Body of pancreas (tissue), 4 donors: Measurements from ENCODE around the gene MAPK8IP2. TPM values are rescaled to one million over a fixed set of nuclear protein-coding genes. Genes with fewer than 3 reads are reported as not detected.
A peak's percentile ranks its signal among the peaks of the same experiment; 100 is the strongest.

Experiments used
- ATAC-seq: fragments of 150-250 bp; one replicate; pipeline ENCODE4 v1.9.1; 2016
- DNase-seq, 4 donors: peaks; one replicate each; pipeline ENCODE4 v3.0.0-alpha.2; 2019
- H3K27ac ChIP-seq, 4 donors: fragments of 200-600 bp; sonication (generic); 1 replicate in 3 of 4; 2 replicates in 1 of 4; pipeline versions ENCODE4 v1.5.1 to v1.6.1; 2016 to 2019; ENCODE audit warnings: mild to moderate bottlenecking in 1 of 4, mixed read lengths in 1 of 4, moderate library complexity in 1 of 4
- H3K27me3 ChIP-seq, 2 donors: fragments of 200-600 bp; sonication (generic); one replicate each; pipeline ENCODE4 v1.6.0; 2016; ENCODE audit warnings: mild to moderate bottlenecking in 1 of 2
- H3K36me3 ChIP-seq, 2 donors: fragments of 200-600 bp; sonication (generic); replicated peaks in 1 of 2; 2 replicates each; pipeline ENCODE4 v1.5.1; 2016; ENCODE audit warnings: low read depth in 2 of 2; ENCODE audit not compliant: insufficient read depth in 1 of 2
- H3K4me1 ChIP-seq: fragments of 200-600 bp; sonication (generic); one replicate; pipeline ENCODE4 v1.6.0; 2016
- H3K4me3 ChIP-seq, 2 donors: fragments of 200-600 bp; sonication (generic); 1 replicate in 1 of 2; 2 replicates in 1 of 2; pipeline ENCODE4 v1.5.1; 2016 to 2019
- H3K9me3 ChIP-seq, 3 donors: fragments of 200-600 bp; sonication (generic); 1 replicate in 2 of 3; 2 replicates in 1 of 3; pipeline ENCODE4 v1.5.1; 2016
- CTCF ChIP-seq, 7 experiments: fragments of 450-650 bp in 4 of 7; fragments of 200-600 bp in 3 of 7; sonication (generic) in 3 of 7; IDR thresholded peaks; one replicate each; pipeline ENCODE4 v1.5.1; 2016 to 2019; ENCODE audit warnings: antibody characterized with exemption in 7 of 7
- POLR2A ChIP-seq, 3 donors: fragments of 450-650 bp; IDR thresholded peaks; one replicate each; pipeline ENCODE4 v1.6.1; 2016; ENCODE audit warnings: antibody characterized with exemption in 3 of 3, mild to moderate bottlenecking in 2 of 3
- WGBS, 2 donors: methylation state at CpG; one replicate each; pipeline ENCODE4 v1.1.5; 2017; 5-methylcytosine and 5-hydroxymethylcytosine counted together
- intact Hi-C: fragments of 100-400 bp; cut with DNase I; formaldehyde crosslinking; loops from one replicate; pipeline ENCODE4 v1.15.1; 2023
- total RNA-seq, 2 donors: library from RNA; depleted of rRNA; stranded (reverse); fragments of >200 nt; gene quantifications; one replicate each; pipeline ENCODE4 v1.1.0, GENCODE V29; 2016

MAPK8IP2 gene
- total RNA-seq, 2 donors from 2014 or later: 2.9 to 3.6 TPM

- Histone ChIP-seq H3K4me1 (peaks cover 34% of the 10 kb centered on the region), H3K27me3 (no peaks in the 10 kb centered on the region), H3K27ac (no peak overlapping the region), H3K4me3 (no peak overlapping the region), H3K9me3 (no peaks in the 10 kb centered on the region), H3K36me3 (no peaks in the 10 kb centered on the region)
- WGBS, 2 donors: 89 to 91% methylated on average over 7 of the region's 7 CpGs
- intact Hi-C loops: no loop called here
- ATAC-seq: no peak
- TF ChIP-seq POLR2A (IDR thresholded peaks at IDR 0.05) (no peak), CTCF (IDR thresholded peaks at IDR 0.05) (no peak)
- no peak for DNase-seq
These were observed 32.8 kb upstream of the MAPK8IP2 start for GRCh38 chr22:50567721-50568252.

- peak in 3 of 4 donors; percentile 45 to 66 (median 56) for DNase-seq
- H3K4me3 ChIP-seq: no peak overlapping the region
- no peaks in the 10 kb centered on the region for H3K9me3 ChIP-seq
- WGBS, 2 donors: 70 to 78% methylated on average over 7 of the region's 7 CpGs
- peak overlapping the region in 2 of 4 donors; percentile 30 to 66 for H3K27ac ChIP-seq
- H3K27me3 ChIP-seq: no peaks in the 10 kb centered on the region
- no peaks in the 10 kb centered on the region for H3K36me3 ChIP-seq
- intact Hi-C loops: no loop called here
- TF ChIP-seq POLR2A (IDR thresholded peaks at IDR 0.05) (no peak), CTCF (IDR thresholded peaks at IDR 0.05) (no peak)
- ATAC-seq: peak; percentile 64
- H3K4me1 ChIP-seq: peaks cover 29% of the 10 kb centered on the region
These were observed 32.0 kb upstream of the MAPK8IP2 start for GRCh38 chr22:50568626-50569025.

- DNase-seq (peak; percentile 46 to 80 (median 72)), ATAC-seq (peak; percentile 47)
- Histone ChIP-seq H3K27ac (peak overlapping the region in 2 of 4 donors; percentile 30 to 66), H3K4me3 (no peak overlapping the region), H3K9me3 (no peaks in the 10 kb centered on the region), H3K36me3 (no peaks in the 10 kb centered on the region), H3K4me1 (peaks cover 24% of the 10 kb centered on the region), H3K27me3 (no peaks in the 10 kb centered on the region)
- no peak for TF ChIP-seq POLR2A (IDR thresholded peaks at IDR 0.05)
- no peak for TF ChIP-seq CTCF (IDR thresholded peaks at IDR 0.05)
- intact Hi-C loops: no loop called here
- 38 to 44% methylated on average over 8 of the region's 8 CpGs for WGBS, 2 donors
These were observed 31.5 kb upstream of the MAPK8IP2 start for GRCh38 chr22:50569041-50569459.

GRCh38 chr22:50569896-50570535 is 30.6 kb upstream of the MAPK8IP2 start:
- DNase-seq: no peak
- WGBS, 2 donors: 69 to 90% methylated on average over 3 to 8 of the region's 13 CpGs
- Histone ChIP-seq H3K9me3 (no peaks in the 10 kb centered on the region), H3K27me3 (no peaks in the 10 kb centered on the region), H3K4me1 (peaks cover 18% of the 10 kb centered on the region), H3K4me3 (no peak overlapping the region), H3K27ac (no peak overlapping the region), H3K36me3 (no peaks in the 10 kb centered on the region)
- no peak for ATAC-seq
- intact Hi-C loops: no loop called here
- TF ChIP-seq CTCF (IDR thresholded peaks at IDR 0.05) (no peak), POLR2A (IDR thresholded peaks at IDR 0.05) (no peak)

GRCh38 chr22:50570861-50571260 is 29.7 kb upstream of the MAPK8IP2 start:
- 94 to 97% methylated on average over 4 to 12 of the region's 12 CpGs for WGBS, 2 donors
- DNase-seq (no peak), ATAC-seq (no peak)
- TF ChIP-seq POLR2A (IDR thresholded peaks at IDR 0.05) (no peak), CTCF (IDR thresholded peaks at IDR 0.05) (no peak)
- intact Hi-C loops: no loop called here
- no peaks in the 10 kb centered on the region for H3K9me3 ChIP-seq
- H3K4me1 ChIP-seq: peaks cover 18% of the 10 kb centered on the region
- H3K4me3 ChIP-seq: no peak overlapping the region
- H3K27me3 ChIP-seq: no peaks in the 10 kb centered on the region
- H3K27ac ChIP-seq: no peak overlapping the region
- no peaks in the 10 kb centered on the region for H3K36me3 ChIP-seq
